Gastrocnemius medialis (tissue), 4 donors: Measurements from ENCODE around the gene FSIP2.

Experiments used
- POLR2A ChIP-seq, 2 donors: fragments of 450-650 bp; IDR thresholded peaks; one replicate each; pipeline ENCODE4 v1.6.1; 2017; ENCODE audit warnings: antibody characterized with exemption in 2 of 2, mild to moderate bottlenecking in 2 of 2, moderate library complexity in 2 of 2
- TF ChIP-seq, protein P1 (sequence below), 5 experiments: fragments of 450-650 bp in 3 of 5; fragments of 200-600 bp in 2 of 5; sonication (generic) in 2 of 5; IDR thresholded peaks in 4 of 5; conservative IDR thresholded peaks in 1 of 5; 1 replicate in 4 of 5; 2 replicates in 1 of 5; pipeline ENCODE4 v1.5.1; 2016 to 2019; ENCODE audit warnings: antibody characterized with exemption in 5 of 5, mild to moderate bottlenecking in 3 of 5, moderate library complexity in 3 of 5

DNA sequence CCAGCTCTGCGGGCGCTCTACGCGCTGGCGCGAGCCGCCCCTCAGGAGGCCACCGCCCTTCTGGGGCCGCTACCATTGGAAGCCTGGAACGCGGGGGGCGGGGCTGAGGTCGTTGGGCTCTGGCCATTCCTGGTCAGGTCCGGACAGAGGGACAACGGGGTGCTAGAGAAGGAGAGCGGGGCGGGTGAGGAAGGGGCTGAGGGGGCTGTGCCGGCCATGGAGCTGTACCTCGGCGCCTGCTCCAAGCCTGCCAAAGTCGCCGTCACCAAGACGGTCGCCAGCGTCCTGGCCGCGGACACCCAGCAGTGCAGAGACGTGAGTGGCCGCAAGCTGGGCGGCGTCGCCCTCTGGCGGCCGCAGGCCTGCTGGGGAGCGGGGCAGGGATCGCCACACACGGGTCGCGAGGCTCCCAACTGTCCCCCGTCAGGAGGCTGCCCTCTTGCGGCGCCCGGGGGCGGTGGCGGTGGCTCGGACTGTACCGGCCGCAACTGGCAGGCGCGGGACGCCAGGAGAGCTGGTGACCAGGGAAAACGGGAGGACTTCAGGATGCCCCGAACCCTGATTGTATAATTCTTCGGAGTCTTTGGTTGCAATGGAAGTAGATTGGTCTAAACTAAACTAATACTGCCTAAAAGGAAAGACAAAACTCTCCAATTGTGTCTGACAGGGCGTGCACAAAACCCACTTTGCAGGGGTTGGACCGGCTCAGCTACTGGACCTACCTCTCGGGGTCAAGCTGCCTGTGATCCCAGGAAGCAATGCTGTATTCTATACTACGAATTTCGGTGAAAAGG lies at the start of gene FSIP2:
- TF ChIP-seq, protein P1, sequence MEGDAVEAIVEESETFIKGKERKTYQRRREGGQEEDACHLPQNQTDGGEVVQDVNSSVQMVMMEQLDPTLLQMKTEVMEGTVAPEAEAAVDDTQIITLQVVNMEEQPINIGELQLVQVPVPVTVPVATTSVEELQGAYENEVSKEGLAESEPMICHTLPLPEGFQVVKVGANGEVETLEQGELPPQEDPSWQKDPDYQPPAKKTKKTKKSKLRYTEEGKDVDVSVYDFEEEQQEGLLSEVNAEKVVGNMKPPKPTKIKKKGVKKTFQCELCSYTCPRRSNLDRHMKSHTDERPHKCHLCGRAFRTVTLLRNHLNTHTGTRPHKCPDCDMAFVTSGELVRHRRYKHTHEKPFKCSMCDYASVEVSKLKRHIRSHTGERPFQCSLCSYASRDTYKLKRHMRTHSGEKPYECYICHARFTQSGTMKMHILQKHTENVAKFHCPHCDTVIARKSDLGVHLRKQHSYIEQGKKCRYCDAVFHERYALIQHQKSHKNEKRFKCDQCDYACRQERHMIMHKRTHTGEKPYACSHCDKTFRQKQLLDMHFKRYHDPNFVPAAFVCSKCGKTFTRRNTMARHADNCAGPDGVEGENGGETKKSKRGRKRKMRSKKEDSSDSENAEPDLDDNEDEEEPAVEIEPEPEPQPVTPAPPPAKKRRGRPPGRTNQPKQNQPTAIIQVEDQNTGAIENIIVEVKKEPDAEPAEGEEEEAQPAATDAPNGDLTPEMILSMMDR (IDR thresholded peaks at IDR 0.05 in 4 of 5, conservative IDR thresholded peaks at IDR 0.05 in 1 of 5), result peak in 3 of 5 experiments; percentile 22 to 25 (median 25)
- TF ChIP-seq POLR2A (IDR thresholded peaks at IDR 0.05), result no peak
